Mucosa of gallbladder (tissue), 1 donor: ENCODE data around the gene DEPDC1. TPM values are rescaled to one million over a fixed set of nuclear protein-coding genes. Genes with fewer than 3 reads are reported as not detected.
"Not testable (repeated sequence)": the region's sequence is repeated elsewhere in the genome, so short reads cannot be mapped to it uniquely, and the experiment has no call there.

Experiments used
- DNase-seq: peaks from one replicate; pipeline ENCODE4 v3.0.0-alpha.2; 2020; ENCODE audit warnings: low spot score
- total RNA-seq: library from RNA; stranded (reverse); gene quantifications from one replicate; pipeline ENCODE4 v1.2.1, GENCODE V29; 2021
- donor health status: DM: no; HTN: no; CAD: no.

DEPDC1 gene
- 0.78 TPM for total RNA-seq

DNA sequence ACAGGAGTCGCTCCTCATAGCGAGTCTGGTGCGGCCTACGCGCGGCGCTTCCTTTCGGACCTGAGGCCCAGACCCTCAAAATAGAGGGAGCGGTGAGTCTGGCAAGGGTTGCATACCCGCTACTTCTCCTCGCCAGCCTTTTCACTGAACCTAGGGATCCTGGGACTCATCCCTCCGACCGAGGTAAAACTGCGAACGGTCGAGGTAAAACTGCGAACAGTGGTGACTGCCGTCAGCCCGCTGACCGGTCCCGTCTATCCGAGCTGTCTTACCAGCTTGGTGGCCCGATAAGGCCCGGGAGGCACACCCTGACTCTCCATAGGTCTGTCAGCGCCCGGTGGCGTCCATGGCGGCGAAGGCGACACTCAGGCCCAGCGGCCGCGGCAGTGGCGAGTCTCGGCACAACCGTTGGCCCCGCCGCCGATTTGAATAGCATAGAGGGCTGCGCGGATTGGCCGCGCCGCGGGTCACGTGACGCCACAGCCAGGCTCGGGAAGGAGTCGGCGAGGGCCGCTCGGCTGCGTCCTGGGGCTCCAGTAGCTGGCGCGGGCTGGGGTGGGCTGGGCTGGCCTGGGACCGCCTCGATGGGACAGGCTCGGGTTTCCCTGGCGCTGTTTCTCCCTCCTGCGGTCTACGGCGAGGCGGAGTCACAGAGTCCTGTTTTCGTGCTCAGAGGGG, at the start of gene DEPDC1:
TSS of gene DEPDC1 (minus strand) at position 403 of the 678 bp plus-strand sequence. CDS start at position 320, 83 bp downstream.
- peak; percentile 96 for DNase-seq

- no peak for DNase-seq
These were observed 47.8 kb upstream of the DEPDC1 start for GRCh38 chr1:68544651-68545050.

DNA sequence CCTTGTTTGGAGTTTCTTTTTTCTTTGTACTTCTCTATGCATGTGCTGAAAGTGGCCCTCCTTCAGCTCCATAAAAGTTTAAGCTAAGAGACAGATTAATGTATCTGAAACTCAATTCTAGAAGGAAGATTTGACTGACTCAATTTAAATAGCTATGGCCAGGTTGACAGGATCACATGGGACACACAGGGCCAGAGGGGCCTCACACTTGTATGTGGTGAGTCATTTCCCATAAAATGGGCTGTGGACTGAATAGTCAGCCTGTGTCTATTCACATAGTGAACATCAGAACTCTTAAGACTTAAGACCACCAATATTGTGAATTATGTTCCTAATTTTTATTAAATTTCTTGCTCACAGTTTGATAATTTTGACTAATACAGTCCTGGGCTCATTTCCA, 45.7 kb upstream of the DEPDC1 start:
- no peak for DNase-seq

DNA sequence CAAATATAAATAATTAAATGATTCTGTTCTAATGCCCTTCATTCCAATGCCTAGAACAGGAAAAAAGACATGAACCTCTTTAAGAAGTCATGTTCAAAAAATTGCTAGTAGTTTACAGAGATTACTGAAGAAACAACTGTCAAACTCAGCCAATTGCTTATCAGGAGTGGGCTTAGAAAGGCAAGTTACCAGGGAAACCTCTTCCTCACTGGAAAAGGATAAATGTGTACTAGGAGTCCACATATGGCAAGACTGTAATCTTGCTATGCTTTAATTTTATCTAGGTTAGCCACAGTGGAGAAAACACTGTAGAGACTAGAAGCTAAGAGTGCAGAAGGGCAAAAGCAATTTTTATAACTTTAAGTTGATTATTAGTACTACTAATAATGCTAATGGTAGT, 42.1 kb upstream of the DEPDC1 start:
- no peak for DNase-seq

- no peak for DNase-seq
These were observed 31.4 kb upstream of the DEPDC1 start for GRCh38 chr1:68528243-68528642.

GRCh38 chr1:68525781-68526180, 28.9 kb upstream of the DEPDC1 start:
- no peak for DNase-seq

DNA sequence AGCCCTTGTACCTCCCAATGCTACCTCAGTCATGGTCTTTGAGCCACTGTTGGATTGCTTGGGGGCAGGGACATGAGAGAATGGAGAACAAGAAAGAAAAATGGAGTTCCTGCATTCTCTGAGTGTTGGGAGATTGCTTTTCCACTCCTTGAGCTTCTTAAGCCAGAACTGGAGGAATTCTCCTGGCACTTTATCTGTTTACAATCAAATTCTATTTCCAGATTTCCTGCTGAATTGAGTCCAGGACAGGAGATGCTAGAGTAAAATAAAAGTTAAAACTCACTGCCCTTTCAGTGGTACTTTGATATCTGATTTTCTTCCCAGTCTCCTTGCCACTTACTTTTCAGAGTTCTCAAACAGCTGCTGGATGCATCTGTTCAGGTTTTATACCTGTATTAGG, 24.4 kb upstream of the DEPDC1 start:
- no peak for DNase-seq

DNA sequence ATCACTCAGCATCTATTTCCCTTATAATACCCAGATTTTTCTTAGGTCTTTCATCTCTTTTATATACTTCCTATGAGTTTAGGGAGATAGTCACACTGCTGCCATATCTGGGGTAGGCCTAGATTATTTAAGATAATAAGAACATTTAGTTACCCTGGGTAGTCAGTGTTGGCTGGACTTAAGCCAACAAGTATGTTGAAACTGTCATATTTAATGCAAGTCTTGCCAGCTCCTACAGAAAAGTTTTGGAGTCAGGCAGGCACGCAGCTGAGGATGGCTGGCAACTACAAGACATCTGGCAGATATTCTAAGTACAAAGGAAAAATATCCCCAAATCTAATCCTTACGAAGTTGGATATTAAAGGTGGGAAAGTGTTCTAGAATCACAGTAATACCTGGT, 19.2 kb upstream of the DEPDC1 start:
- no peak for DNase-seq

GRCh38 chr1:68511254-68511653, 14.4 kb upstream of the DEPDC1 start:
- no peak for DNase-seq

DNA sequence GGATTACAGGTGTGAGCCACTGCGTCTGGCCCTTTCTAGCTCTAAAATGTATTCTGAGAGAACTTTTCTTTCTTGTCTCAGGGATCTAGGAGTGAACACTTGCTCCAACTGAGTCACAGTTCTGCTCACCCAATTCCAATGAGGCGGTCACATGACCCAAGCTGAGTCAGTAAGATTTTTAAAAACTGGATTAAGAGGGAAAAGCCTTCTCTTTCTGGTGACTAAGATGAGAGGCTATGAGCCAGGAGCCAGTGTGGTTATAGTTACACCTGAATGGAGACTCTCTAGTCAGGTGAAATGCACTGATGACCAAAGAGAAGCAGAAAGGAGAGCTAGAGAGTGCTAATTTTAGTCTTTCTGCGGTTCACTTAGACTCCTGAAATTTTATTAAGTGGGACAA, 9.5 kb upstream of the DEPDC1 start:
- DNase-seq: no peak

GRCh38 chr1:68503085-68503484, 6.2 kb upstream of the DEPDC1 start:
- DNase-seq: no peak

GRCh38 chr1:68497358-68497698, 446 bp upstream of the DEPDC1 start:
- no peak for DNase-seq

DNA sequence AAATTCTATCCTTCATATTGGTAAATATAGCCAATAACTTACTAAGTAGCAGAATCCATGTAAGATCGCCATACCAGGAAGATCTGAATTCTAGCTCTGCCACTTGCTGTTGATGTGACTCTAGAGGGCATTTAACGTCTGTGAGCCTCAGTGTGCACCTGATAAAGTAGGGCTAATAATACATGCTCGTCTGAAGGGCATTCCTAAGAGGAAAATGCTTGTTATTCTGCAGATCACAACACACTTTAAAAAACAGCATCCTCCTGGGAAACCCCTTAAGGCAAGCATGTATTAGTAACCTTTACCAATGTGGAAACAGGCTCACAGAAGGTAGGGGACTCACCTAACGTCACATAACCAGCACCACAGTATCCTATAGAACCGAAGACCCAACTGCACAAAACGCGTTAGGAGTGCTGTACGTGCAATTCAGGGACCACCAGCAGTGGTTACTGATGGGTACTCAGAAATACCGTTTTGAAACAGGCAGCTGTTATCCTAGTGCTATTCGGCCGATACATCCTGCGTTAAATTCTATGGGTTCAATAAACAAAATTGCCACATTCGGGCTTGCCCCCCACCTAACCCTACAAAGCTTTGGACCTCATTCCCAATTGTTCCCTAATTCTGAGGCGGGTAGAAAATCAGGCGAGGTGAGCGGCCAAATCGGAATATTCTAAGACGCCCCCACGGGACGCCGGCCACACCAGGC, 758 bp downstream of the DEPDC1 start:
- no peak for DNase-seq

DNA sequence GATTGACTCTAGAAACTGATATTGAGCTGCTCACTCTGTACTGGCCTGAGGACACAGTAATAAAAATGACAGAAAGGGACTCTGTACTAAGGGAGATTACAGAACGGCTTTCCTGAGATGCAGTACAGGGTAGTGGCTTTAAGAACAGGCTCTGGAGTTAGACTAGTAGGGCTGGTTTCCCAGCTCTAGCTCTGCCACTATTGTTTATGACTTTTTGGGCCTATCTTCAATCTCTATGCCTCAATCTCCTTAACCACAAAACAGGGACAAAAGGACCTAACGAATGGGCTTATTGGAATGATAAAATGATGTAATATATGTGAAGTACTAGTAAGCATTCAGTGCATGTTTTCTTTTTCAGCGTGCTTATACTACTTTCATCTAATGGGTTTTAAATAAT, 1.4 kb downstream of the DEPDC1 start:
- DNase-seq: no peak

GRCh38 chr1:68493193-68493592, 3.7 kb downstream of the DEPDC1 start:
- DNase-seq: no peak

DNA sequence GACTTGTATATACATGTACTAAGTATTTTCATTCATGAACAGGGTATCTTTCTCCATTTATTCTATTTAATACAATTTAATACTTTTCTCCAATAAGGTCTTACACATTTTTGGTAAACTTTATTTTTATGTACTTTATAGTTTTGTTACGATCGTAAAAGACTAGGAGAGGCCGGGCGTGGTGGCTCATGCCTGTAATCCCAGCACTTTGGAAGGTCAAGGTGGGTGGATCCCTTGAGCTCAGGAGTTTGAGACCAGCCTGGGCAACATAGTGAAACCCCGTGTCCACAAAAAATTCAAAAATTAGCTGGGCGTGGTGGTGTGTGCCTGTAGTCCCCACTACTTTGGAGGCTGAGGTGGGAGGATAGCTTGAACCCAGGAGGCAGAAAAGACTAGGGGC, 4.6 kb downstream of the DEPDC1 start:
- DNase-seq: not testable (repeated sequence)

DNA sequence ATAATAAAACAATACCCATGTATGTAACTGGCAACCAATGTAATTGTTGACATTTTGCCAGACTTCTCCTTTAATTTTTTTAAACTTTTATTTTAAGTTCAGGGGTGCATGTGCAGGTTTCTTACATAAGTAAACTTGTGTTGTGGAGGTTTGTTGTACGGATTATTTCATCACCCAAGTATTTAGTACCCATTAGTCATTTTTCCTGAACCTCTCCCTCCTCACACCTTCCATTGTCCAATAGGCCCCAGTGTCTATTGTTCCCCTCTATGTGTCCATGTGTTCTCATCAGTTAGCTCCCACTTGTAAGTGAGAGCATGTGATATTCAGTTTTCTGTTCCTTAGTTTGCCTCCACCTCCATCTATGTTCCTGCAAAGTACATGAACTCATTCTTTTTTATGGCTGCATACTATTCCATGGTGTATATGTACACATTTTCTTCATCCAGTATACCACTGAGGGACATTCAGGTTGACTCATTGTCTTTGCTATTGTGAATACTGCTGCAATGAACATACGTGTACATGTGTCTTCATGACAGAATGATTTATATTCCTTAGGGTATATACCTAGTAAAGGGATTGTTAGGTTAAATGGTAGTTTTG, 6.7 kb downstream of the DEPDC1 start:
- DNase-seq: no peak

- DNase-seq: no peak
These were observed 11.4 kb downstream of the DEPDC1 start for GRCh38 chr1:68485431-68486022.

DNA sequence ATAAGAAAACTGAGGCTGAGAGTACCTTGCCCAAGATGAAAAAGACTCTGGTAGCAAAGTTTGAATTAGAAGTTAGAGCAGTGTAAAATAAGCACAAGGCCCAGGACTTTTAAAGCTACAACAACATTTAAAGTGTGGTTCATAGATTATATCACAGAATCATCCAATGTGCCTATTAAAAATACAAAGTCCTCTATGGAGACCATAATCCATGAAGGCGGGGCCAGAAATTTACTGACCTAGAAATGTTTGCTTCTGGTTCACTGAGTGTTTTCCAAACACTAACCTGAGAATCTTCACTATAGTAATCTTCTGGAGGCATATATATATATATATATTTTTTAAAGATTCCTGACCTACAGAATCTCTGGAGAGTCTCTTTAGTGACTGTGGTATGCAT, 12.3 kb downstream of the DEPDC1 start:
- DNase-seq: no peak

DNA sequence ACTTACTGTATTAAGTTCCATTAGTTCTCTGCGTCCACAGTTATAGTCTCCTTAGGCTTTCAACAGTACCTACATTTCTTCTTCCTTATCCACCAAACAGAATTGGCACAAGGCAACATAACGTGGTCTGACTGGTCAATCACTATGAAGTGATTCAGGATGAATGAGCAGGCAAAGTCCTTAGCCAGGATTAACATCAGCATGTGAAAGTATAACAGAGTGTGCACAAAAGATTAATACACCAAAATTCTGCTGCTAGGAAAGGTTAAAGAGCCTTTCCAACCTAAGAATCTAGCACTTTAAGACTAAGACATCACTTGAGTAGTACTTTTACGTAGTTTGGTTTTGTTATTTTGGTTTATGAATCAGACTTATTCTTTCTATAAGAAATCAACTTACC, 15.8 kb downstream of the DEPDC1 start:
- no peak for DNase-seq

- DNase-seq: no peak
These were observed 17.4 kb downstream of the DEPDC1 start for GRCh38 chr1:68479501-68479900.

DNA sequence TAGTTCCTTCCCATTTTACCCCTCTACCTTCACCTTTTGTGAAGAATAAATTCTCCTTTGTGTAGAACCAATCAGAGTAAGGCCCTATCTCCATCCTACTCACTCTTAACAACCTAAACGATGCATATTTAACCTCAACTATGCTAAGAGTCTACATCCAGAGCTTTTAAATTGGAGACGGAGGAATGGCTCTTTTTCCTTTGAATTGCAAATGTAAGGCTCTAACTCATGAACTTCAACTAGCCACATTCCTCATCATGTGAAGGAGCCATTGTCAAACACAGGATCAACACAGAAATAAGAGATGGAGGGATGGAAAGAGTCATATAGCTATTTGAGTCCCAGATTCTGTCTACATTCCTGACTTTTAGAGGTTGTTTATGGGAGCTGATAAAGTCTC, 18.2 kb downstream of the DEPDC1 start:
- no peak for DNase-seq

DNA sequence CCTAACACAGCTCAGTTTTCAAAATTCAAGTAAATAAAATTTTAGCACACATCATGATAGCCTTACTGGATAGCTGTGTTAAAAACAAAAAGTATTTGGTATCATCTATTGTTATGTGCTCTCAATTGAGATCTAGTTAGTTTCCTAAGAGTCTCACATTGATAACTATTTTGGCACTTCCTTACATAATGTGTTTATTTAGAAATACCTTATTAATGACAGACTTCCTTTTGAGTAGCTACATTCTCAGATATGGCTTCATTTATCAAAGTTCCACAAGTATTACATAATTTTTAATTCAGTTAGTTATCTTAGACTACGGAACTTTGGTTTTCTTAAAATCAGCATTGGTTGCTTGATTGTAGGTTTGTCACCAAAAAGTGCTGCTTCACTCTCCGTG, 20.3 kb downstream of the DEPDC1 start:
- DNase-seq: not testable (repeated sequence)
